OCI-LY1 (cell line): ENCODE results near the gene GNAT3.

ENCODE experiments used
- EZH2 ChIP-seq: fragments of 200-600 bp; sonication (generic), shearing (Covaris generic); IDR thresholded peaks from 2 replicates; pipeline ENCODE4 v1.8.0; 2017; ENCODE audit warnings: borderline replicate concordance, mixed run types, mild to moderate bottlenecking, antibody characterized with exemption, low read length, moderate library complexity, mixed read lengths
- TF ChIP-seq, protein P1 (sequence below): fragments of 200-600 bp; sonication (generic), shearing (Covaris generic); IDR thresholded peaks from 2 replicates; pipeline ENCODE4 v1.5.1; 2017; ENCODE audit warnings: mild to moderate bottlenecking, antibody characterized with exemption, low read length, moderate library complexity, mixed read lengths

GRCh38 chr7:80540836-80541235, 29.0 kb upstream of the GNAT3 start:
- TF ChIP-seq EZH2, result no peak
- TF ChIP-seq, protein P1, sequence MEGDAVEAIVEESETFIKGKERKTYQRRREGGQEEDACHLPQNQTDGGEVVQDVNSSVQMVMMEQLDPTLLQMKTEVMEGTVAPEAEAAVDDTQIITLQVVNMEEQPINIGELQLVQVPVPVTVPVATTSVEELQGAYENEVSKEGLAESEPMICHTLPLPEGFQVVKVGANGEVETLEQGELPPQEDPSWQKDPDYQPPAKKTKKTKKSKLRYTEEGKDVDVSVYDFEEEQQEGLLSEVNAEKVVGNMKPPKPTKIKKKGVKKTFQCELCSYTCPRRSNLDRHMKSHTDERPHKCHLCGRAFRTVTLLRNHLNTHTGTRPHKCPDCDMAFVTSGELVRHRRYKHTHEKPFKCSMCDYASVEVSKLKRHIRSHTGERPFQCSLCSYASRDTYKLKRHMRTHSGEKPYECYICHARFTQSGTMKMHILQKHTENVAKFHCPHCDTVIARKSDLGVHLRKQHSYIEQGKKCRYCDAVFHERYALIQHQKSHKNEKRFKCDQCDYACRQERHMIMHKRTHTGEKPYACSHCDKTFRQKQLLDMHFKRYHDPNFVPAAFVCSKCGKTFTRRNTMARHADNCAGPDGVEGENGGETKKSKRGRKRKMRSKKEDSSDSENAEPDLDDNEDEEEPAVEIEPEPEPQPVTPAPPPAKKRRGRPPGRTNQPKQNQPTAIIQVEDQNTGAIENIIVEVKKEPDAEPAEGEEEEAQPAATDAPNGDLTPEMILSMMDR, result no peak
